Umbilical cord (tissue), 2 donors: ENCODE measurements around the gene DTHD1. TPM values are rescaled to one million over a fixed set of nuclear protein-coding genes. Genes with fewer than 3 reads are reported as not detected.

Experiments
- DNase-seq: peaks from one replicate; pipeline ENCODE4 v3.0.0-alpha.2; 2015; ENCODE audit warnings: low spot score
- total RNA-seq: library from RNA; depleted of rRNA; stranded (reverse); fragments of >200 nt; gene quantifications from one replicate; pipeline ENCODE4 v1.2.3, GENCODE V29; 2014; ENCODE audit warnings: low replicate concordance; ENCODE audit not compliant: insufficient read depth

DTHD1 gene
- total RNA-seq, 1 donor from 2014 or later = 7.9 TPM

DNA sequence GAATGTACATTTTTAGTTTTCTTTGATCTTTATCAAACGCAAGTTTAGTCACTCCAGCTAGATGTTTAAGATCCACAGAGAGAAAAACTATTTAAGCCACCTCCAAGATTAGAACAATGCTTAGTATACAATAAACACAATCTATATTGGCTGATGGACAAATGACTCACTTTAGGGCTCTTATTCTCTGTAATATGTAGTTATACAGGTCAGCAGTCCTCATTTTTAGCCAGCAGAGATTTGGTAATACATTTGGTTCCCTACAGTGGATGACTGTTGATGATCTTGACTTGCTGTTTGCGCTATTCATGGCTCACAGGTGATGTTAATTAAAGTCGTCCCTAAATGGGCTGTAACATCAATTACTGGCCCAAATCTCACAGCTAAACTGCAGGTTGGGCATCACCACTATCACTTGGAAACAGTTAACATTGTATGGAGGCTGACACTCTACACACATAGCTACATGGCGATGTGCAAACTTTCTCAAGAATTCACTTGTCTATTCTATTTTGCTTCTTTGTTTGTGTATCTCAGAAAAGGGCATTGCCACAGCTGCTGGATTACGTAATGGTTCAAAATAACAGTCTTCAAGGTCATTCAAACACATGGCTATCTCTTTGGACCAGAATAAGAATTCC lies 11.8 kb upstream of the DTHD1 start:
- DNase-seq = no peak

DNA sequence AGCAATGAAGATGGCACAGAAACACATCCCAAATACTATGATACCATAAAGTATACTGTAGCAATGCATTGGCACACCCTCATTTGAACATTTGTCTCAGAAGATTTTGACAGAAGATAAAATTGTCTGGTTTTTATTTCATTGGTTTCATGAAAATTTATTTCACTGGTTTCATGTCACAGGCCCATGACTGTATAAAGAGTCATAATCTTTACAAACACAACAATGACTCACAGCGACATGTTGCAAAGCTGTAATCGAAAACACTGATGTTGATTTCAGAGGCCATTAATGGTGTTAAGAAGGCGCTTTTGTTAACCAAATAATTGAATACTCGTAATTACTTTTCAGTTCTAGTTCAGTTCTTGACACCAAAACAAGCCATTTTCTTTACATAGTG lies 8.1 kb upstream of the DTHD1 start:
- no peak for DNase-seq

GRCh38 chr4:36274158-36274557 lies 7.3 kb upstream of the DTHD1 start:
- DNase-seq = no peak

DNA sequence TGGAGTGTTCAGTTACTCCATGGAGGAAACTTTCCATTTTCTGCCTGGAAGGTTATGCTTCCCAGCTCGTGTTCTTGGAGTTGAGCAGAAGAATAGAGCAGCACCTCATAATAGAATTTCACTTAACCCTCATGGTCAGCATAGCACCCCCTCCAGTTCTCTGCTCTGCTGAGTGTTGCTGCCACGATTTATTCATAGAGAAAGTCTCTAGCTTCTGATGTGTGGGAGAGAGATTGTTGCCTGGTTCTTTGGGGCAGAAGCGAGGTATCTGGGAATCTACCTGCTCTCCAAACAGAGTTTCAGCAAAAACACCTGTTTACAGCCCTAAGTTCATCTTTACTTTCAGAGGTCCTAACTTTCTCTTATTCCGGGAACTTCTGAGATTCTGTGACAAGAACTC lies 3.9 kb upstream of the DTHD1 start:
- no peak for DNase-seq

GRCh38 chr4:36278789-36279188 lies 2.6 kb upstream of the DTHD1 start:
- peak; percentile 63 for DNase-seq

- DNase-seq = peak; percentile 29
Measured at GRCh38 chr4:36280555-36280954, 861 bp upstream of the DTHD1 start.

DNA sequence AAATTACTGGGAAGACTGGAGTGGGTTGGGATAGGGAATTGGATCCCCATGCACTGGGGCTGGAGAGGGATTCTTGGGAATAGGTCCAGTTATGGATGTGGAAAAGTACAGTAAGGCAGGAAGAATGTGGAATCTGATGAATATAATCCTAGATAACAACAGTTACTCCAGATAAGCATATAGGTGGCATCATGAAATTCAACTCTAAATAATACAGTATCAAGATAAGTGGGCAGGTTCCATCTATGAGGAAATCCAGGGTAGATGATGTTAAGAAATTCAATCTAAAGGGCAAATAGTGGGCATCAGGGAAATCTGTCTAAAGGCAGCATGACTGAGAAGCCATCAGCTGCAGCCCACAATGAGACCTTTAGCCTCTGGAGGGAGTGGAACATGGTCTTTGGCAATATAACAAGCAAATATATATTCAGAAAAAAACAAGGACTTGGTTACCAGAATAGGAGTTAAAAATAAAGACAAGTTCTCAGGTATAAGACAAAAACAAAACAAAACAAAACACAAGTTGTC lies 1.2 kb downstream of the DTHD1 start:
- no peak for DNase-seq

- peak; percentile 10 for DNase-seq
Measured at GRCh38 chr4:36283912-36284465, 2.6 kb downstream of the DTHD1 start.

- DNase-seq = no peak
Measured at GRCh38 chr4:36285784-36286480, 4.5 kb downstream of the DTHD1 start.

- DNase-seq = no peak
Measured at GRCh38 chr4:36286481-36286871, 5.1 kb downstream of the DTHD1 start.

- DNase-seq = no peak
Measured at GRCh38 chr4:36288731-36289426, 7.5 kb downstream of the DTHD1 start.

GRCh38 chr4:36290641-36291040 lies 9.2 kb downstream of the DTHD1 start:
- no peak for DNase-seq

GRCh38 chr4:36292556-36293188 lies 11.3 kb downstream of the DTHD1 start:
- no peak for DNase-seq

DNA sequence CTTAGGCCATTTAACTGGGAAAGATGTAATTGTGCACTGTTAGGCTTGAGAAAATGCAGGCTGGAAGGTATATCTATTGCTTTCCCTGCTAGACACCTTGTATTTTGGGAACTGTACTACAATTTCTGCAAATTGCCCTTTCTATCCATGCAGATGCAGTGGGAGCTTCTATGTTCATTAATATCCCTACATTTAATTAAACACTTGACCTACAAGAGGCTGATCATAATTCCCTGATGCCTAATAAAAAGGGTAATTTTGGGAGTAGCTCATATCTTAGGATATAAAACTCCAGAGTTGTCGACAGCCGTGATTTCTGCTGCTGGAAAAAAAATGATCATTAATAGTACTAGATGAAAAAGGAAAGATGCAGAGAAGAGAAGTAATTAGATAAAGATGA lies 19.7 kb downstream of the DTHD1 start:
- DNase-seq = no peak

DNA sequence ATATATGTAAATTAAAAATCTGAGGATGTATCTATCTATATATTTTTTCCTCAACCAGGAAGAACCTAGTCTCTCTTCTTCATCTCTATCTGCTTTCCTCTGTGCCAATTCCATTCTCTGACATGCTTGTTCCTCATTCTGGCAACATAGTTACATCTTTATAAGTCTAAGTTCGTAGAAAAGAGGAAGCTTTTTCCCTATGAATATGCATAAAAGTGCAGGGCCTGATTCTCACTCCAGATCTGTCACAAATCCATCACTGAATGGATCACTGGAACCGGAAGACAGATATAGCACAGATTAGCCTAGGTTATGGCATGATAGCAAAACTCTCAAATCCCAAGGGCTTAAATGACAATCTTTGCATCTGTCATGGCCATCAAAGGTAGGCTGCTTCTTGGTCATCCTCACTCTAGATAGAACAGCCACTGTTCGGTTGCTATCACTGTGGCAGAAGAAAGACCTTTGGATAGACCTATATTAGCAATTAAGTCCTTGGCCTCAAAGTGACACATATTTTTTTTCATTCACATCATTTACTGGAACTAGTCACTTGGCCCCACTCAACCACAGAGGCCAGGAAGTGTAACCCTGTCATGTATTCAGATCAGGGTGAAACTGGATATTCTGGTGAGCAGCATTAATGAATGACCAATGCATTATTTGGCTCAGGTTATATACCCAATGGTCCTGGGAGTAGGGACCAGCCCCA lies 22.2 kb downstream of the DTHD1 start:
- no peak for DNase-seq

DNA sequence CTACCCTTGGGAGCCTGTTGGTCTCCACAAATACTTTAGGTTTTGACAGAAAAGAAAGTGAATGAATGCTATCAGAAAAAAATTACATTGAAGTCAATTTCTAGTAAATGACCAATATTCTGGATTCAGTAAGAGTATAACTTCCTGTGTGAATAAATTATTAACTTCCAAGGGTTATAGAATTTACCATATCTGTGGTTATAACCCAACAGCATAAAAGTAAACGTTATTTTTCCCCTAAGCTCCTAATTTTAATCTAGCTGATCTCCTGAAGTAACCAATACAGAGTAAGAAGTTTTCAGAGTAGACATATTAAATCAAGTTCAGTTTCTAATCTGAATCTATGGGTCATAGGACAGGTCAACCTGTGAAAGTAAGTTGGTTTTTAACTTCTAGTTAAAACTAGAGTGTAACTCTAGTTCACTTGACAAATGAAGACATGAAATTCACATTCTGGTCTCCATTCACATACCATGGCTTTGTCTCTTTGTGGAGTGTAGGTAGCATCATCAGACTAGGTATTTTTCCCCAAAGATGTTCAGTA lies 22.8 kb downstream of the DTHD1 start:
- no peak for DNase-seq

- no peak for DNase-seq
Measured at GRCh38 chr4:36308150-36308549, 26.7 kb downstream of the DTHD1 start.

DNA sequence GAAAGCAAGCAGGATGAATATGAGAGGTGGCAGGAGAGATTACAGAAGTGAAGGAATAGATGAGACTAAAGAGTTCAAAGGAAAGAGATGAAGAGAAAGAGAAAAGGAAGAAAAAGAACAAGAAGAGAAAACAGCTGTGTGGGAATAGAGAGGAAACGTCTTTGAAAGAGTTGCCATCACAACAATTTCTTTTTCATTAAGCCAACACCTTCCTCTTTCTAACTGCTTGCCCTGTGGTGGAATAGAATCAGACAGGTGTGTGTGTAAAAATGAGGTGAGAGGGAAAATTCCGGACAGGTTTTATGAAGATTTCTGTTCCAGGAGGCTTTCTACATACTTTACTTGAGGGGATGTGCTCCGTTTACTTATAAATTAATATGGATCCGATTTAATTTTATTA lies 28.8 kb downstream of the DTHD1 start:
- DNase-seq = no peak

GRCh38 chr4:36310793-36311192 lies 29.4 kb downstream of the DTHD1 start:
- peak; percentile 28 for DNase-seq

- DNase-seq = no peak
Measured at GRCh38 chr4:36312511-36312910, 31.1 kb downstream of the DTHD1 start.

- no peak for DNase-seq
Measured at GRCh38 chr4:36313301-36313700, 31.9 kb downstream of the DTHD1 start.
